CD4-positive, alpha-beta T cell treated with Interleukin-15 for 1 hour (primary cell): Measurements from ENCODE around the gene ERN1.

Source experiments
- DNase-seq: peaks from one replicate; pipeline ENCODE4 v3.0.0-alpha.2; 2020

ERN1 gene

DNA sequence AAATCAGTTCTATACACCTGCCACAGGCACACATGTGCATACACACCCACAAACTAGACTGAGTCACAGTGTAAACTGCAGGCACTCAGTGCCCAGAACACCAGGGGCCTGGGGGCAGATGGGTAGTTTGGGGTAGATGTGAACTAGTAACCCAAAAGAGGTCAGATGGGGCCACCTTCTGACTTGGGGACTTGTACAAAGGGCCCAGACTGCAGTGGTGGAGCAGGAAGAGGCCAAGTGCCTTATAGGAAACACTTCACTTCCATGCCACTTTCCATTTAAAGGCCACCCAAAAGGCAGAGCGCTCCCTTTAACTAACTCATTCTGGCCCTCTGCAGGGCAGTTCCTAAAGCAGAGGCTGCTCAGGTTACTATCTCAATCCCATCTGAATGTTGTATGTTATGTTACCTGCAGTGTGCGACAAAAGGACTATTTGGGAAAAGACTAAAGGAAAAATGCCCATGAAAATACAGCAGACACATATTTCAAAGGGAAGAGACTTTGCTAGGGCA is 27.8 kb upstream of the ERN1 start:
- DNase-seq: no peak

DNA sequence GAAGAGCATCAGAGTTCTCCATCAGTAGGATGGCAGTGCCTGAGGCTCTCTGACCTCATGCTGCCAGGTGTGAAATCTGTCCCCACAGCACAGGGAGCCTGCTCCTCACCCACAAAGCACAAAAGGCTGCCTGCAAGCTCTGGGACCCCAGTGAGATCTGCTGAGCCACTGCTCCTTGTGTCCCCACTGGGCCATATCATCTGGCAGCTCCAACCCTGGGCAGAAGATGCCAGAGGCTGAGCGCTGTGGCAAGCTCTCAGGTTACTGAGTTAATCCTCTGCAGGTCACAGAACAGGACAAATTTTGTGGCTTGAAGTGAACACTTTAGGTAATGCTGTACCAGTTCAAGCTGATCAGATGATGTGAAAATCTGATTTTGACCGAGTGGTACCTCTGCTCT is 26.7 kb upstream of the ERN1 start:
- DNase-seq: no peak

DNA sequence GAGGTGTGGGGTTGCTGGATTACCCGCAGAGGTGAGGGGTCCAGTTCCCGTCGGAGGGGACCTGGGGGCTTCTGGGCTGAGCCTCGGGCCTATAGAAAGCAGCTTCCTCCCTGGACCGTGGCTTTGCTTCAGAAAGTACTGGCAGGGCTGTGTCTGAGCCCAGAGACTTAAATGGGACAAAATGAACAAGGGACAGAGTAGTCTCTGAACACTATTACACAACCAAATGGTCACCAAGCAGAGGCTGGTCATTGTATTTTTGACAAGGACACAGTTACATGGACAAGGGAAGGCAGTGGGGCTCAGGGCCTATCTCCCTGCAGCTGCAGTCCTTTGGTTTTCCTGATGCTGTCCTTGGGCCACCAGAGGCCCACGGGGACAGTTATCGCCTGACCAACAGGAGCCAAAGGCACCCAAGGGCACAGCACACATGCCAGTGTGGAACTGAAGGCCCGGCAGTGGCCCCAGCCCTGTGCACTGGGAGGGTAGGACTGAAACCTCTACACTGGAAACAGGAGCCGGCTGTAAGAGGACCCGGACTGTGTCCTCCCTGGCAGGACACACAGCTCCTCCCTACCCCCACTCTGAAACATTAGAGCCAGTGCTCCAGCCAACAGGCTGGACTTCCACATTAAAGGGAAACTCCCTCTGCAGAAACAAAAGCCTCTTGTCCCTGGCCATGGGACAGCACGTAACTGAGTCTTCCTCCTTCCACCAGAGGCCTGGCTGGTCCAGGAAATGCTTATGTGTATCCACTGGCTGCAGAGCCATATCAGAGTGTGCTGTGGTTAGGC is 26.0 kb upstream of the ERN1 start:
- DNase-seq: peak; percentile 18

GRCh38 chr17:64155129-64155528 is 25.2 kb upstream of the ERN1 start:
- DNase-seq: no peak

DNA sequence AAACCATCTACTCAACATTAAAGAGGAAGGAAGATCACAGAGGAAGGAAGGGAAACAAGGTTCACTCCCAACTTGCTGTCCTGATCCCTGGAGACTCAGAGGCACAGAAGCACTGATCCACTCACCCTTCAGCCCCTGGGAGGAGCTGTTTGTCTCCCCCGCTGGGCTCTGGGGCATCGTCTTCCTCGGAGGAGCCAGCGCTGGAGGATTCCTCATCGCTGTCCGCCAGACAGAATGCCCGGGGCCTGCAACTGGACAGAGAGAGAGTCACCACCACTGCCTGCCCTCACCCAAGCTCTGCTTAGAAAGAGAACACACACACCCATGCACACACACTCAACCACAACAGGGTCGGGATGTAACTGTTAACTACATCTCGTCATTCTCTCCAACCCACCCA is 24.8 kb upstream of the ERN1 start:
- DNase-seq: no peak

DNA sequence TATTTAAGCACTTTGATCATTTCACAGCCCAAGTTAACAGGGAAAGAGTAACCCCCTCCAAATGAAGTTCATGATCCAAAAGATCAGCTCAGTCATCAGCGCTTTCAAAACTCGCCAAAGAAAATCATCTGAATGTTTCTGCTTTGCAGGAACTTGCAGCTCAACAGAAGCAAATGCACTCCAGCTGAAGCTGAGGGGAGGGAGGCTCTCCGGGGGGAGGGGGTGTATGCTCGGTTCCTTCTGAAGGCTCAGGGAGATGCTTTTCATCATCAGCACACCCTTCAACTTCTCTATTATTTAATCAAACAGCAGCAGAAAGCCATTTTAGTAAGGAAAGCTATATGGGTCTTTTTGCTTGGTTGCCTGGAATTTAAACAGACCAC is 24.4 kb upstream of the ERN1 start:
- DNase-seq: no peak

- DNase-seq: no peak
These were observed 23.8 kb upstream of the ERN1 start for GRCh38 chr17:64153565-64154312.

DNA sequence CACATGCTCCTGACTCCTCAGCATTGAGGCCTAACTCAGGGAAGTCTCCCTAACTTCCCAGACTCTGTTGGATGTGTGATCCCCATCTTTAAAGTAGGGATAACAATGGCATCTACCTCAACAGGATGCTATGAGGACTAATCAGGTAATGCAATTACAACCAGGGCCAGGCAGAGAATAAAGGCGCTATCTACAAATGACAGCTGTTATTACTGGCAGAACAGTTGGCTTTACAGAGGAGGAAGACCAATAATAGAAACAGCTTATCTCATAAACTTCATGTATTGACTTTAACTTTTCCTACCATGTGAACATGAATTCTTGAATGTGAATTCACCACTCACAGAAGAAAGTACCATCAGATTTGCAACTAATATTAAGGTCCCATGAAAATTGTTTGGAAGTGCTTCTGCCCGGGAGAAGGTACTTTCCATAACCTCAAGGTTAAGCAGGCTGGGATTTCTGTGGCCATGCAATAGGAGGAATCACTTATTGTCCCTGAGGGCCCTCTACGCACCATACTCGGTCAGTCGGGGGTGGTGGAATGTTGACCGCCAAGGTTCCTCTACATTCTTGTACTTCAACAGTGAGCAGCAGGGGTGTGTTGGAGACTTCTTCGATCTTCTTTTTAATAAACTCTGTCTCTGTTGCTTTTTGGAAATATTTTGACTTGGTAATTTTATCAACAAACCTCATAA is 22.6 kb upstream of the ERN1 start:
- DNase-seq: no peak

- DNase-seq: no peak
These were observed 21.0 kb upstream of the ERN1 start for GRCh38 chr17:64151016-64151368.

DNA sequence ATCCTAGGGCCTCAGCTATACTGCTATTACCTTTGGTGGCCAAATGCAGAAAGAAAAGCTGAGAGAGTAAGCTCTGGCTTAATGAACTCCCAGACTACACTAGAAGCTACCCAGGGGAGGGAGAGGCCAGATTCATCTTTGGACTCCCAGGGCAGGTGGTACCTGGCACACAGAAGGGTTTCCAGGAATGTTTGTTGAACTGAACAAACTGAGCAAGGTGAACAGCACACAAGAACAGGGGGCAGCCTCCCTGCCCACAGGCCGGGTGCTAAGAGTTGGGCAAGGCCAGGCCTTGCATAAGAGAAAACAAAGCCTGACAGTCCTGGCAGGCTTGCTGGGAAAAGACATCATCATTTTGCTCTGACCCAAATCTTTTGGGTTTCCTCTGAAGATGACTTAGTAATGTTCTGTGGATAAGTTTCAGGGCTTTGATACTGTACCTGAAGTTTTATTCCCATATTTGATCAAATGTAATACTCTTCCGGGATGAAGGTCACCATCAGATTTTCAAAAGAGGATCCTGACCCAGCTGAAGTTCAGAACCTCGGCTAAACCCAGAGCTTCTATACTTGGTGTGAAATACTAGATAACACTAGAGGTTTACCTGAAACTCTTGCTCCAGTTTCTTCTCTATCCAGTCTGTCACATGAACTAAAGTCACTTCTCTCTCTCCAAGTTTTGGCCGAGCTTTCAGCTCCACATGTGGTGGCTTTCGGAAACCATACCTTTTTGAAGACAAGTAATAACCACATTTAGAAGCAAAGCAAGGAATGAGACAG is 20.5 kb upstream of the ERN1 start:
- DNase-seq: no peak

GRCh38 chr17:64149196-64149595 is 19.3 kb upstream of the ERN1 start:
- no peak for DNase-seq

GRCh38 chr17:64148699-64149098 is 18.8 kb upstream of the ERN1 start:
- DNase-seq: no peak

DNA sequence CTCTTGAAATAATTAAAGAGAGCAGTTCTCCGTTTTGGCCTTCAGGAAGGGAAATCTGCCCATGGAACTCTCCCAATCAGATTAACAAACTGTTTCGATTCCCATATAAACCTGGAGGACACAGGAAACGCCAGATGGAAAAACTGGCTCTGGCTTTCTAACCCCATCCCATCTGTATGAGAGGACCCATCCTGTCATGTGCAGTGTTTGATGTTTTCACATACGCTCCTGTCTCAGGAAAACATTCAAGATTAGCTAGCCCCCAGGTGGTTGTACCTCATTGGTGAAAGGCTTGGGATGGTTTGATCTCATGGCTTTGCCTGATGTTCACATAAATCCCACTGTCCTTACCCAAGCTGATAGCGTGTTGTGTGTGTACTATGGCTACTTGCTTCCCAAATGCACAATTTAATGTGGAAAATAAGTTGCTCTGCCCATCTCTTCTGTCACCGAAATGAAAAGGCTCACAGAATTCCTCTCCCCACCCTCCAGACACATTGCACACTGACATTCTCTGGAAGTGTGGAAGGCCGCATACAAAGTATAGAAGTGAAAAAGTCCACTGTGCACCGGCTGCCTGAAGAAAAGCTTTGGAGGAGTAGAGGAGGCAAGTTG is 18.2 kb upstream of the ERN1 start:
- DNase-seq: no peak

GRCh38 chr17:64147110-64148016 is 17.4 kb upstream of the ERN1 start:
- DNase-seq: no peak

DNA sequence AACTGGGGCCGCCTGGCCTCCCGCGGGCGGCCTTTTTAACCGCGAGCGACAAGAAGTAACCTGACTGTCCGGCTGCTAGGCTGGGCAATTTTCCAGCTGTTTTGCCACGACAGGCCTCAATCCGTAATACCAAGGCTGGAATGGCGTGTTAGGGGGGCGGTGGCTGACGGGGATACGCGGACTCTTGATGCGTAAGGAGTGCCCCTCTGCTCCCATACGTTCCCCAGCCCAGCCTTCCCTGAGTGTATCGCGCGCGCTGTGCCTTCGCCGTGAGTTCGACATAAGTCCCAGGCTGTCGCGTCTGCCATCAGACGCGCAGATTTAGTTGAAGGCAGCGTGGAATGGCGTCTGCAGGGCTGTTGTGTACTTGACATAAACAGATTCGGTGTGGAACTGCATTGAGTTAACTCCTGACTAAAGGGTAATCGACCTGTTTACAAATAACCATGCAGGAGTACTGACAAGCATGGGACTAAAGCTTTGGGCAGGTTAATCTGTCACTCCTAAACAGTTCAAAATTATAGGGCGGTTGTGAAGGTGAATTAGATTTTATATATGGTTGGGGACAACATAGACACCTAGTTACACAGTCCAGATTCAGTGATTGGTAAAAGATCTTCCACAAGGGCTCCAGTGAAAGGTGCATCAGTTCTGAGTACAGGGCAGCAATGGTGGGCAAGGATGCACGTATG is 16.6 kb upstream of the ERN1 start:
- DNase-seq: peak; percentile 39

GRCh38 chr17:64145751-64146417 is 15.9 kb upstream of the ERN1 start:
- peak; percentile 98 for DNase-seq

DNA sequence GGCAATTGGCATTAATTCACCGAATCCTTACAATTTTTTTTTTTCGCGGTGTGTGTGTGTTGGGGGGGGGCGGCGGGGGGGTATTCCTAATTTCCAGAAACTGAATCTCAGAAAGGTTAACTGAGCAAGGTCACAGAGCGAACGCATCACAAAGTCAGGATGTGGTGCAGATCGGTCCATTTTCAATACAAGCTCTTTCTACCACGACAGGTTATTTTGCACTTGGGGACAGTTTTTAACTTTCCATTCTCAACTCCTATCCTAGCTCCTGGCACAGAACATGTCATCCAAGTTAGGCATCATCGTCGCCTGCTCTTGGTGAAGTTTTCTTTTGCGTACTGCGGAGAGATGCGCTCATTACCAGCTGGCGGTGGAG is 15.4 kb upstream of the ERN1 start:
- DNase-seq: no peak

GRCh38 chr17:64139542-64139941 is 9.6 kb upstream of the ERN1 start:
- no peak for DNase-seq

GRCh38 chr17:64138441-64138840 is 8.5 kb upstream of the ERN1 start:
- DNase-seq: no peak

DNA sequence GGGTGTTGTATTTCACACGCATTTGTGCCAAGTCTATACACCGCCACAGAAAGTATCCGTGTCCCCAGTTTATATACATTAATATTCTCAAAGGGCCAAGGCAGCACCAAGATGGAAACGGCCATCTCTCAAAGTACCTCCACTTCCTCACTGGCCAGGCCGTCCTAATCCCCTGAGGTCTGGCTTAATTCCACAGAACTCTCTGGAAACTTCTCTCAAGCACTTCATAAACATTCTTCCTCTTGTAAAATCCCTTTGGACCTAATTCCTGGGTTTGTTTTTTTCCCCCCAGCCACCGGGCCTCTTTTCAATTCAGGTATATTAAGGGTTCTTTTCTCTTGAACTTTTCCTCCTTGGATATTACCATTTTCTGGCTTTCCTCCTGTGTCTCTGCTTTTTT is 5.1 kb upstream of the ERN1 start:
- DNase-seq: no peak
